CD4-positive, alpha-beta T cell treated with Interferon gamma for 1 hour (primary cell): Measurements from ENCODE around the gene NANOGP8.

ENCODE experiments used
- DNase-seq: peaks from one replicate; pipeline ENCODE4 v3.0.0-alpha.2; 2020

NANOGP8 gene

GRCh38 chr15:35055416-35056105 lies 29.5 kb downstream of the NANOGP8 start:
- DNase-seq = no peak

DNA sequence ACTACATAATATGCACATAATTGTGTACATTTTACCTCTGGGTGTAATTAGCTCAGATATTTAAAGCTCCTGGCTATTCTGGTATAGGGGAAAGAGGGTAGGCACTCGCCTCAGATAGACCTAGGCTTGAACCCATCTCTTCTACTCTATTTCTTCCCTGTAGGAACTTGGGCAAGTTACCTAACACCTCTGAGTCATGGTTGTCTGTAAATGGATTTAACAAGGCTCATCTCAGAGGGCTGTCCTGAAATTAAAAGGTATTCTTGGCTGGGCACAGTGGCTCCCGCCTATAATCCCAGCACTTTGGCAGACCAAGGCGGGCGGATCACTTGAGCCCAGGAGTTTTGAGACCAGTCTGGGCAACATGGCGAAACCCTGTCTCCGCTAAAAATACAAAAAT lies 30.7 kb downstream of the NANOGP8 start:
- DNase-seq = no peak

- no peak for DNase-seq
Measured at GRCh38 chr15:35047996-35048395, 37.1 kb downstream of the NANOGP8 start.

- no peak for DNase-seq
Measured at GRCh38 chr15:35047528-35047927, 37.6 kb downstream of the NANOGP8 start.

GRCh38 chr15:35043373-35044095 lies 41.6 kb downstream of the NANOGP8 start:
- no peak for DNase-seq

- DNase-seq = no peak
Measured at GRCh38 chr15:35040339-35041255, 44.5 kb downstream of the NANOGP8 start.

DNA sequence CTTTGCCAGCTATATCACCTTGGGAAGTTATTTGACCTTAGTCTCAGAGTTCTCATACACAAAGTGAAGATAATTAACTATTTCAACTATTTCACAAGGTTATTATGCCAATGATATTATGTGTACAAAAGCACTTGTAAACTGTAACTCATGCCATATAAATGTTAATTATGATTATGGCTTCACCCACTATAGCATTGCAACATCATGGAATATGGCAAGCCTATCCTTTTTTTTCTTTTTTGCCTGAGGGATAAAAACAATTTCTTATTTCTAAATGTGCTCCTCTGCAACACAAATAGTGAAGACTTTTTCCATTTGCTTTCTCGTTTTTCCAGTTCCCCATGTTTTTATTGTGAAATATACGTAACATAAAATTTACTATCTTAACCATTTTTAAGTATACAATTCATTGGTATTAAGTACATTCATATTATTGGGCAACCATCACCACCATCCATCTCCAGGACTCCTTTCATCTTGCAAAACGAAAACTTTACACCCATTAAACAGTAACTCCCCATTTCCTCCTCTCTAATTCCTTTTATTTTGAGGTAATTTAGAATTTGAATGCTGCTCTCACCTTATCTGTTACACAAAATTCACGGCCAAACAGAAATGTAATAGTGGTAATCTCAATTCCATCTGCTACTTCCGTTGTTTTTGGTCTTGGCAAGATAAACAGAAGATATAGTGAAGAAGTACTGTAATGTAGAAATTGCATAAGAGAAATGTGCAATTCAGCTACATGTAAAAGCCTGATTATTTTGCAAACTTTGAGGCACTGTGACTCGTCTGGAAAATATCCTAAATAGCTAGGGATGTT lies 46.3 kb downstream of the NANOGP8 start:
- DNase-seq = no peak
